H1 (cell line): Measurements from ENCODE around the gene MARS1. TPM values are rescaled to one million over a fixed set of nuclear protein-coding genes. Genes with fewer than 3 reads are reported as not detected.

Experiments used
- GTF2F1 ChIP-seq: IDR thresholded peaks from 2 replicates; pipeline ENCODE4 v1.6.1; 2012; ENCODE audit warnings: low read depth, low read length, improper control_type of control experiment, borderline replicate concordance
- SUZ12 ChIP-seq: fragments of 200-600 bp; sonication (generic); IDR thresholded peaks from 2 replicates; pipeline ENCODE4 v1.6.1; 2012; ENCODE audit warnings: mild to moderate bottlenecking, inconsistent platforms, low read length, moderate library complexity, mixed read lengths
- polyA plus RNA-seq, 7 experiments: library from polyadenylated mRNA; depleted of rRNA in 3 of 7; stranded (reverse) in 5 of 7; unstranded in 2 of 7; fragments of >200 nt in 5 of 7; fragments of 200-250 nt in 2 of 7; gene quantifications; 1 replicate in 5 of 7; 2 replicates in 1 of 7; 4 replicates in 1 of 7; pipeline versions ENCODE4 v1.2.1 to v1.2.3, GENCODE V29; 2011 to 2013; ENCODE audit warnings: missing spikeins in 2 of 7, mixed read lengths in 2 of 7
- total RNA-seq: library from RNA; stranded (reverse); fragmentation: NEBNext Ultra II Directional; extraction: Animal tissue kit (Norgen Biotek cat#: 25700); gene quantifications from 2 replicates; pipeline ENCODE4 v1.2.1, GENCODE V29; 2021
- TF ChIP-seq, protein P1 (sequence below): fragments of 300-600 bp; sonication (generic); IDR thresholded peaks from 2 replicates; pipeline ENCODE4 v1.7.1; 2012; ENCODE audit warnings: low read length, moderate library complexity, mild to moderate bottlenecking, inconsistent platforms; ENCODE audit not compliant: insufficient replicate concordance

Gene MARS1
- total and polyA plus RNA-seq, 2 of the 8 experiments (the other 6 are each of a cell fraction or from before 2014, with no cell fraction given) = 194 to 407 TPM

DNA sequence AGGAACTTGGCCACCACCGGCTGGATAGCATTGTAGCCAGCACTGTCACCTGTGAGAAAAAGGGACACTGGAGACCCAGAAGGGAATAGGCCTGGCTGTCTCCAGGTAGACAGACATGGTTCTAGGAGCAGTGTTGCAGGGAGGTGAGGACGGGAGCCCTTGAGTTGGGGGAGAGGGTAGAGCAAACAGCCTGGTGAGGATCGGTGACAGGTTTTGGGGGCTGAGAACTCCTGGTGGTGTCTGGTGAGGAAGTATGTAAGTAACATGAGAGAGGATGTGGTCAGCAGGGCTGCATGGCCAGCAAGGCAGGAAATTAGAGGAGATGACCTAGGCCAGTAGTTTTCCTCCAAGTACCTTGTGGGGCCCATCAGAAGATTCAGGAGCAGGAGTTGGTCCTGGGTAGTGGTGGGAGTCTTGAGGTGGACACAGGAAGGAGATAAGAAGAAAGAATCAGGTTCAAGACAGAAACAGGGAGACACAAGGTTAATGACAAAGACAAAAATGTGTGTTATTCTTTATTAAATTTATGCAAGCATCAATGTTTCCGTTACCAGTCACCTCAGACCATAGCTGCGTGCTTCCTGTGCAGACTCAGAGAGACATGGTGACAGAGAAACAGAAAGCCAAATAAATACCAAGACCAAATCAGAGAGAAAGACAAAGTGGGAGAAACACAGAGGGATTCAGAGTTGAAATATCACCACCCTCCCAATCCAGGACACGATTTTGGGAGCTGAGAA lies 8.3 kb upstream of the MARS1 start, which contains the start of gene ARHGAP9 (continued):
- TF ChIP-seq, protein P1, sequence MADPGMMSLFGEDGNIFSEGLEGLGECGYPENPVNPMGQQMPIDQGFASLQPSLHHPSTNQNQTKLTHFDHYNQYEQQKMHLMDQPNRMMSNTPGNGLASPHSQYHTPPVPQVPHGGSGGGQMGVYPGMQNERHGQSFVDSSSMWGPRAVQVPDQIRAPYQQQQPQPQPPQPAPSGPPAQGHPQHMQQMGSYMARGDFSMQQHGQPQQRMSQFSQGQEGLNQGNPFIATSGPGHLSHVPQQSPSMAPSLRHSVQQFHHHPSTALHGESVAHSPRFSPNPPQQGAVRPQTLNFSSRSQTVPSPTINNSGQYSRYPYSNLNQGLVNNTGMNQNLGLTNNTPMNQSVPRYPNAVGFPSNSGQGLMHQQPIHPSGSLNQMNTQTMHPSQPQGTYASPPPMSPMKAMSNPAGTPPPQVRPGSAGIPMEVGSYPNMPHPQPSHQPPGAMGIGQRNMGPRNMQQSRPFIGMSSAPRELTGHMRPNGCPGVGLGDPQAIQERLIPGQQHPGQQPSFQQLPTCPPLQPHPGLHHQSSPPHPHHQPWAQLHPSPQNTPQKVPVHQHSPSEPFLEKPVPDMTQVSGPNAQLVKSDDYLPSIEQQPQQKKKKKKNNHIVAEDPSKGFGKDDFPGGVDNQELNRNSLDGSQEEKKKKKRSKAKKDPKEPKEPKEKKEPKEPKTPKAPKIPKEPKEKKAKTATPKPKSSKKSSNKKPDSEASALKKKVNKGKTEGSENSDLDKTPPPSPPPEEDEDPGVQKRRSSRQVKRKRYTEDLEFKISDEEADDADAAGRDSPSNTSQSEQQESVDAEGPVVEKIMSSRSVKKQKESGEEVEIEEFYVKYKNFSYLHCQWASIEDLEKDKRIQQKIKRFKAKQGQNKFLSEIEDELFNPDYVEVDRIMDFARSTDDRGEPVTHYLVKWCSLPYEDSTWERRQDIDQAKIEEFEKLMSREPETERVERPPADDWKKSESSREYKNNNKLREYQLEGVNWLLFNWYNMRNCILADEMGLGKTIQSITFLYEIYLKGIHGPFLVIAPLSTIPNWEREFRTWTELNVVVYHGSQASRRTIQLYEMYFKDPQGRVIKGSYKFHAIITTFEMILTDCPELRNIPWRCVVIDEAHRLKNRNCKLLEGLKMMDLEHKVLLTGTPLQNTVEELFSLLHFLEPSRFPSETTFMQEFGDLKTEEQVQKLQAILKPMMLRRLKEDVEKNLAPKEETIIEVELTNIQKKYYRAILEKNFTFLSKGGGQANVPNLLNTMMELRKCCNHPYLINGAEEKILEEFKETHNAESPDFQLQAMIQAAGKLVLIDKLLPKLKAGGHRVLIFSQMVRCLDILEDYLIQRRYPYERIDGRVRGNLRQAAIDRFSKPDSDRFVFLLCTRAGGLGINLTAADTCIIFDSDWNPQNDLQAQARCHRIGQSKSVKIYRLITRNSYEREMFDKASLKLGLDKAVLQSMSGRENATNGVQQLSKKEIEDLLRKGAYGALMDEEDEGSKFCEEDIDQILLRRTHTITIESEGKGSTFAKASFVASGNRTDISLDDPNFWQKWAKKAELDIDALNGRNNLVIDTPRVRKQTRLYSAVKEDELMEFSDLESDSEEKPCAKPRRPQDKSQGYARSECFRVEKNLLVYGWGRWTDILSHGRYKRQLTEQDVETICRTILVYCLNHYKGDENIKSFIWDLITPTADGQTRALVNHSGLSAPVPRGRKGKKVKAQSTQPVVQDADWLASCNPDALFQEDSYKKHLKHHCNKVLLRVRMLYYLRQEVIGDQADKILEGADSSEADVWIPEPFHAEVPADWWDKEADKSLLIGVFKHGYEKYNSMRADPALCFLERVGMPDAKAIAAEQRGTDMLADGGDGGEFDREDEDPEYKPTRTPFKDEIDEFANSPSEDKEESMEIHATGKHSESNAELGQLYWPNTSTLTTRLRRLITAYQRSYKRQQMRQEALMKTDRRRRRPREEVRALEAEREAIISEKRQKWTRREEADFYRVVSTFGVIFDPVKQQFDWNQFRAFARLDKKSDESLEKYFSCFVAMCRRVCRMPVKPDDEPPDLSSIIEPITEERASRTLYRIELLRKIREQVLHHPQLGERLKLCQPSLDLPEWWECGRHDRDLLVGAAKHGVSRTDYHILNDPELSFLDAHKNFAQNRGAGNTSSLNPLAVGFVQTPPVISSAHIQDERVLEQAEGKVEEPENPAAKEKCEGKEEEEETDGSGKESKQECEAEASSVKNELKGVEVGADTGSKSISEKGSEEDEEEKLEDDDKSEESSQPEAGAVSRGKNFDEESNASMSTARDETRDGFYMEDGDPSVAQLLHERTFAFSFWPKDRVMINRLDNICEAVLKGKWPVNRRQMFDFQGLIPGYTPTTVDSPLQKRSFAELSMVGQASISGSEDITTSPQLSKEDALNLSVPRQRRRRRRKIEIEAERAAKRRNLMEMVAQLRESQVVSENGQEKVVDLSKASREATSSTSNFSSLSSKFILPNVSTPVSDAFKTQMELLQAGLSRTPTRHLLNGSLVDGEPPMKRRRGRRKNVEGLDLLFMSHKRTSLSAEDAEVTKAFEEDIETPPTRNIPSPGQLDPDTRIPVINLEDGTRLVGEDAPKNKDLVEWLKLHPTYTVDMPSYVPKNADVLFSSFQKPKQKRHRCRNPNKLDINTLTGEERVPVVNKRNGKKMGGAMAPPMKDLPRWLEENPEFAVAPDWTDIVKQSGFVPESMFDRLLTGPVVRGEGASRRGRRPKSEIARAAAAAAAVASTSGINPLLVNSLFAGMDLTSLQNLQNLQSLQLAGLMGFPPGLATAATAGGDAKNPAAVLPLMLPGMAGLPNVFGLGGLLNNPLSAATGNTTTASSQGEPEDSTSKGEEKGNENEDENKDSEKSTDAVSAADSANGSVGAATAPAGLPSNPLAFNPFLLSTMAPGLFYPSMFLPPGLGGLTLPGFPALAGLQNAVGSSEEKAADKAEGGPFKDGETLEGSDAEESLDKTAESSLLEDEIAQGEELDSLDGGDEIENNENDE = no peak
- TF ChIP-seq SUZ12 (no peak), GTF2F1 (no peak)
